Mammary epithelial cell (primary cell): ENCODE data around the gene CXADR.

Experiments
- CTCF ChIP-seq, 2 donors: IDR thresholded peaks in 1 of 2; conservative IDR thresholded peaks in 1 of 2; 2 replicates each; pipeline ENCODE4 v1.5.1; 2011 to 2012; ENCODE audit warnings: inconsistent platforms in 2 of 2, low read length in 2 of 2, mild to moderate bottlenecking in 2 of 2, control low read depth in 1 of 2, low read depth in 1 of 2; ENCODE audit not compliant: insufficient read depth in 1 of 2; ENCODE audit errors: extremely low read depth in 1 of 2
- EZH2 ChIP-seq: IDR thresholded peaks from 2 replicates; pipeline ENCODE4 v1.6.1; 2012; ENCODE audit warnings: low read length, inconsistent platforms, borderline replicate concordance

- TF ChIP-seq CTCF (conservative IDR thresholded peaks at IDR 0.05 in 1 of 2, IDR thresholded peaks at IDR 0.05 in 1 of 2; ENCODE audit: extremely low read depth in 1 of 2, insufficient read depth in 1 of 2, low read depth in 1 of 2, low read length in 2 of 2) (no peak), EZH2 (no peak)
Measured at GRCh38 chr21:17467392-17467791, 45.5 kb upstream of the CXADR start.
